Hepatocyte (in vitro differentiated cells): ENCODE results near the gene PPP1R15A.

Experiments
- EZH2 ChIP-seq: fragments of 200-600 bp; sonication (generic); IDR thresholded peaks from 2 replicates; pipeline ENCODE4 v1.6.1; 2016; ENCODE audit warnings: antibody characterized with exemption, mild to moderate bottlenecking, borderline replicate concordance
- EZH2phosphoT487 ChIP-seq: fragments of 200-600 bp; sonication (generic); IDR thresholded peaks from one replicate; pipeline ENCODE4 v1.6.1; 2018; ENCODE audit warnings: antibody characterized with exemption, mild to moderate bottlenecking, low read depth, moderate library complexity; ENCODE audit not compliant: unreplicated experiment, severe bottlenecking
- TF ChIP-seq, protein P1 (sequence below): fragments of 200-600 bp; sonication (generic); IDR thresholded peaks from 2 replicates; pipeline ENCODE4 v1.5.1; 2016; ENCODE audit warnings: antibody characterized with exemption, mild to moderate bottlenecking; ENCODE audit not compliant: poor library complexity

GRCh38 chr19:48907671-48908070, 35.5 kb downstream of the PPP1R15A start:
- TF ChIP-seq EZH2 (no peak), EZH2phosphoT487 (no peak)
- TF ChIP-seq, protein P1, sequence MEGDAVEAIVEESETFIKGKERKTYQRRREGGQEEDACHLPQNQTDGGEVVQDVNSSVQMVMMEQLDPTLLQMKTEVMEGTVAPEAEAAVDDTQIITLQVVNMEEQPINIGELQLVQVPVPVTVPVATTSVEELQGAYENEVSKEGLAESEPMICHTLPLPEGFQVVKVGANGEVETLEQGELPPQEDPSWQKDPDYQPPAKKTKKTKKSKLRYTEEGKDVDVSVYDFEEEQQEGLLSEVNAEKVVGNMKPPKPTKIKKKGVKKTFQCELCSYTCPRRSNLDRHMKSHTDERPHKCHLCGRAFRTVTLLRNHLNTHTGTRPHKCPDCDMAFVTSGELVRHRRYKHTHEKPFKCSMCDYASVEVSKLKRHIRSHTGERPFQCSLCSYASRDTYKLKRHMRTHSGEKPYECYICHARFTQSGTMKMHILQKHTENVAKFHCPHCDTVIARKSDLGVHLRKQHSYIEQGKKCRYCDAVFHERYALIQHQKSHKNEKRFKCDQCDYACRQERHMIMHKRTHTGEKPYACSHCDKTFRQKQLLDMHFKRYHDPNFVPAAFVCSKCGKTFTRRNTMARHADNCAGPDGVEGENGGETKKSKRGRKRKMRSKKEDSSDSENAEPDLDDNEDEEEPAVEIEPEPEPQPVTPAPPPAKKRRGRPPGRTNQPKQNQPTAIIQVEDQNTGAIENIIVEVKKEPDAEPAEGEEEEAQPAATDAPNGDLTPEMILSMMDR, result no peak
